ENCODE data around the gene MCFD2.

Gene MCFD2

DNA sequence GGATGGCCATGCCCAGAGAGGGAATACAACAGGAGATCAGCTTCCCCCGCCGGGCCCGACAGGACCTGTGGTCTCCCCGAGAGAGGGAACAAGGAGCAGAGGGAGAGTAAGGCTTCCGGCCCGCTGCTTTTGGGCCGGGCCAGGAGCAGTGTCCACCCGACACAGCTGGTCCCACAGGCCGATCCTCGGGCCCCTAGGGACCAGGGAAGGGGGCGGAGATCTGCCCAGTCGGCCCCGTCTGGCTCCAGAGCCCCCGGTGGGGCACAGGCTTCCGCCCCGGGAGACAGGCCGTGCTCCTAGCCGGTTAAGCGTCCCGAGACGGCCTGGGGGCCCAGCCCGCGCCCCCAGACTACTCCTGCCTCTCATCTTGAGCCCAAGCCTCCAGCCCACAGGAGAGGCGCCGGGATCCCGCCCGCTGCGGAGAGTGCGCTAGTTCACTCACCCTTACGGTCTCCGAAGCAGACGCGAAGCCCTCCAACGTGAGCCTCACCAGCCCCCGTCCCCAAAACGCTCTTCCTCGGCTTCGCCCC lies at the start of gene MCFD2:
MCFD2 (minus strand) TSS at position 526 of the 530 bp plus-strand sequence. CDS start 6,635 bp downstream, outside the sequence.
- DNase-seq: no peak

GRCh38 chr2:46964835-46965560 lies 49.4 kb upstream of the MCFD2 start:
- DNase-seq: no peak

- no peak for DNase-seq
These were observed 48.5 kb upstream of the MCFD2 start for GRCh38 chr2:46963941-46964673.

- DNase-seq: no peak
These were observed 47.6 kb upstream of the MCFD2 start for GRCh38 chr2:46963210-46963609.

DNA sequence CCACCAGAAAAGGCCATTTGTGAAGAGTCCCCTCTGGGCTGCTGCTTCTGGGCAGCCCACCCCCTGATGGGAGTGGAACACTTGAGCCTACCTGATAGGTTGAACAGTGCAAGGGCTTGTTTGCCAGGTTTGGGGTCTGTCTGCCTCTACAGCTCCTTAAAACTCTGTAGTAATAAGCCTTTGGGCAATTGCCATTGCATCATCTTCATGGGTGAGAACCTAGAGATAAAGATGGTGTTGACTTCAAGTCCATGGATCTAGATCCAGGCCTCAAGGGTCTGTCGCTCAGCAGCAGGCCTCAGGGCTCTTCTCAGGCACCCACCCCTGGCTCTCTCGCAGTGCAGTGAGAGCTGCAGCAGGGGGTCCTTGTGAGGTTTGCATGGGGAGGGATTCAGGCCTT lies 47.1 kb upstream of the MCFD2 start:
- DNase-seq: no peak

DNA sequence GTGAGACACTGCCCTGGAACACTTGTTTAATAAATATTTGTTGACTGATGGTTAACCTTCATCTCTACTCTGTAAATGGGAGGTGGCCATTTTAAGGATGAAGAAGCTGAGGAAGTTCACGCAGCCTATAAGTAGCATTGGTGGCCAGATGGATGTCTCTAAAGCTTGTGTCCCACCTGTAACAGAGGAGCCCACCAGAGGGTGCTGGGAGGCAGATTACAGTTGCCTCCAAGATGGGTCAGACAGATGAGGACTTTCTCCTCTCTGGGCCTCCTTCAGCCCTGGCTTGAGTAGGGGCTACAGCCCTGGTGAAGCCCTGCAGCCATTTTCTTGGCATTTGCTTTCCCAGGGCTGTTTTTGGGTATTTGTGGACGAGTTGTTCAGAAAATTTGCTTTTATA lies 45.0 kb upstream of the MCFD2 start:
- no peak for DNase-seq

GRCh38 chr2:46958431-46959017 lies 42.9 kb upstream of the MCFD2 start:
- no peak for DNase-seq

GRCh38 chr2:46956981-46957531 lies 41.5 kb upstream of the MCFD2 start:
- no peak for DNase-seq

DNA sequence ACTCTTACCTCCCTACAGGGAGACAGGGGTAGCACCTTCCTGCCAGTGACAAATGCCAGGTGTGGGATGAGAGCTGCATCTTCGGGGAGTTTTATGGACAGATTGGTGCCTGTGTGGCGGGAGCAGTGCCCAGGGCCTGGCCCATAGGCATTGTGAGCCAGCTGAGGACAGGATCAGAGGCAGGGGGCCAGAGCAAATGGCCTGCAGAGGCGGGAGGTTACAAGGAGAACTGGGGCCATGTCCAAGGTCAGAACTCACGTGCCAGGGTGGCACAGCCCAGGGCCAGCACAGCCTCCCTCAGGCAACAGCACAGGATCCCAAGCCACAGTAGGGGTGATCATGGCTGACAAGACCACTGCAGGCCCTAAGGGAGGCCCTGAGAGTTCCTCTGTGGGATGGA lies 40.2 kb upstream of the MCFD2 start:
- no peak for DNase-seq

DNA sequence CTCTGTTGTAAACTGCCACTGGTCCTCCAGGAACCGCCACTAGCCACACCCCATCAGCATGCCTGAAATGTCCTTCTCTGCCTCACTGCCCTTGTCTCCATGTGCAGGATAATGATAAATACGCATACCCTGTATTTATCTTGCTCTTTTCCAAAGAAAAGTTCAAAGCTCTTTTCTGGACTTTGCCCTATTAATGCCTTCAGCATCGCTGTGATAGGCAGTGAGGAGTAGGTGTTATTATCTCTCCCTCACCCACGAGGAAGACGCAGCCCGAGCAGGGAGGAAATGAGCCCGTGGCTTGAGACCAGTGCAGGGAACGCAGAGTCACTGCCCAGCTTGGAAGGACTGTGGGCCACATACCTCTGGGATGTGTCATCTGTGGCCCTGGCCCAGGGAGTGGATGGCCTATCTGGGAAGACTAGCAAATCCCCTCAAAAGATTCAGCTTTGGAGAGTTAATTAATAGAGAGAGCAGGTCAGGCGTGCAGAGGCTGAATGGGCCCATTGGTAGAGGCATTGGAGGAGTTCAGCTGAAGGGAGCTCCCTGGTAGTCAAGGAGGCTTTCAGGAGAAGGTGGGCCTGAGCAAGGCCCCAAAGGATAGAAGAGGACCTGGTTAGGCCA lies 39.5 kb upstream of the MCFD2 start:
- no peak for DNase-seq

DNA sequence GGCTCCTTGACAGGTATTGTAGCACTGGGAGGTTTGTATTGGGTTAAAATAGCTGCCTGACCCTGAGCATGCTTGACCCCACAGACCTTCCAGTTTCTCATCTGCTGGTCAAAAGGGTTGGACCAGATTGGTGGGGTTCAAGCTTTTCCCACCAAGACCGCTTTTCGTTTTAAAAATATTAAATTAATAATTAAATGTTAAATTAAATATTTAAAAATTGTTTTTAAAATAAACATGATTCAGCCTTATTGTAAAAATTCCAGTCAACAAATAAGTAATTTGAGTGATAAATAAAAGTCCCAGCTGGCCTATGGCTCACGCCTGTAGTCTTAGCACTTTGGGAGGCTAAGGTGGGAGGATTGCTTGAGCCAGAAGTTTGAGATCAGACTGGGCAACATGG lies 36.6 kb upstream of the MCFD2 start:
- no peak for DNase-seq

DNA sequence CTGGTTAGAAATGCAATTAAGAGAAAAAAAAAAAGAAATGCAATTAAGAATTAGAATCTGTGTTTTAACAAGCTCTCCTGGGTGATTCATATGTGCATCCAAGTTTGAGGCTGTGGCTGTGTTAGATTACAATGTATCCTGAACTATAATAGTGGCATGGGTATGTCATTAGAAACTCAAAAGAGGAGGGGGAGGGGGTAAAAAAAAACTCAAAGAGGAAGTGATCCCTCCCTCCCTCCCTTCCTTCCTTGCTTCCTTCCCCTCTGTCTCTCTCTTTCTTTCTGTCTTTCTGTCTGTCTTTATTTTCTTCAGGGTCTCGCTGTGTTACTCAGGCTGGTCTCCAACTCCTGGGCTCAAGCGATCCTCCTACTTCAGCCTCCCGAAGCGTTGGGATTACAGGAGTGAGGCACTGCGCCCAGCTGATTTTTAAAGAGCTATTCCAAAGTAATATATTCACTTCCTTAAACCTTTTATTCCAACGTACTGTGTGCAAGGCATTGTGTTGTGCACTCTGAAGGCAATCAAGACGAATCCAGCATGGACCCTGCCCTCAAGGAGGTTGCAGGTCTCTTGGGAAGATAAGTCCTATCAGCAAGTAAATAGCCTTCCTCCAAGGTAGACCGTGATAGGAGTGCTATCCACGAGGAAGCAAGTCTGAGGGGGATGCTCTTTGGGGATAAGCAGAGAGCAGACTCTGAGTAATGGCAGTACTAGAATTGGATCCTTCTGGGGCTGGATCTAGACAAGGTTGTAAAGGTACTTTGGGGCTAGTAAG lies 35.9 kb upstream of the MCFD2 start:
- DNase-seq: no peak

GRCh38 chr2:46950314-46950713 lies 34.7 kb upstream of the MCFD2 start:
- no peak for DNase-seq

- DNase-seq: no peak
These were observed 32.2 kb upstream of the MCFD2 start for GRCh38 chr2:46947841-46948240.

- no peak for DNase-seq
These were observed 30.1 kb upstream of the MCFD2 start for GRCh38 chr2:46945671-46946070.

GRCh38 chr2:46943881-46944798 lies 28.5 kb upstream of the MCFD2 start:
- DNase-seq: peak; percentile 48 to 59

DNA sequence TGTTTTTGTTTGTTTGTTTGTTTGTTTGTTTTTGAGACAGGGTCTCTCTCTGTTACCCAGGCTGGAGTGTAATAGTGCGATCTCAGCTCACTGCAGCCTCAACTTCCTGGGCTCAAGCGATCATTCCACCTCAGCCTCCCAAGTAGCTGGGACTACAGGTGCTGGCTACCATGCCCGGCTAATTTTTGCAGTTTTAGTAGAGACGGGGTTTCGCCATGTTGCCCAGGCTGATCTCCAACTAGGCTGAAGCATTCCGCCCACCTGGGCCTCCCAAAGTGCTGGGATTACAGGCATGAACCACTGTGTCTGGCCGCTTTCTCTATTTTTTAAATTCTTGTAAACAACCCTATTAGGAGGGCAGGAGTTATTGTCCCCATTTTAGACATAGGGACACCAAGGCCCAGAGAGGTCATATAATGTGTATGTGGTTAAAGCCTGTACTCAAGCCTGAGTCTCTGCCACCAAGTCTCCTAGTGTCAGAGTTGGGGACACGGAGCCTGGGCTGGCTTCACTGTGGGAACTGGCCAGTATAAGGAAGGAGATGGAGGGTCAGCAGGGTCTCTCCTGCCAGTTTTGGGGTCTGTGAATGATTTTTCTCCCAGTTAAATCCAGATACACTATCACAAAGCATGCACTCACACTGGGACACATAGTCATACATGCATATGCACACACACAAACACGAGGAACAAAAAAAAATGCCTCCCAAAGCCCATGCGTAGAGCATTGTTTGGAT lies 27.5 kb upstream of the MCFD2 start:
- no peak for DNase-seq

DNA sequence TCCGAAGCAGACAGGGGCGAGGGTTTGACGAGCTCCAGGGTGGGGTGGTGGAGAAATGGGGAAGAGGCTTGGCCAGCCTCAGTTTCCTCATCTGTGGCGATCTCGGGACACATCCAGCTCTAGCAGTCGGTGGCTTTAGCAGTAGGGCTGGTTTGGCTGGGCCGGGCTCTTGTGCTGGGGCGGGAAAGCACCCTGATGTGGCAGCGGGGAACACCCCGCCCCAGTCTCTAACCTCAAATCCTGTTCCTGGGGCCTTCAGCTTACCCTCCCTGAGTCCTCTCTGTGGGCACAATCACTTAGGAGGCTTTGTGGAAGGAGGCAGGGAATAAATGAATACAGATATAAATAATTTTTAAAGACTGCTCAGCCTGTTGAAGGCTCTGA lies 26.5 kb upstream of the MCFD2 start:
- peak; percentile 57 for DNase-seq

DNA sequence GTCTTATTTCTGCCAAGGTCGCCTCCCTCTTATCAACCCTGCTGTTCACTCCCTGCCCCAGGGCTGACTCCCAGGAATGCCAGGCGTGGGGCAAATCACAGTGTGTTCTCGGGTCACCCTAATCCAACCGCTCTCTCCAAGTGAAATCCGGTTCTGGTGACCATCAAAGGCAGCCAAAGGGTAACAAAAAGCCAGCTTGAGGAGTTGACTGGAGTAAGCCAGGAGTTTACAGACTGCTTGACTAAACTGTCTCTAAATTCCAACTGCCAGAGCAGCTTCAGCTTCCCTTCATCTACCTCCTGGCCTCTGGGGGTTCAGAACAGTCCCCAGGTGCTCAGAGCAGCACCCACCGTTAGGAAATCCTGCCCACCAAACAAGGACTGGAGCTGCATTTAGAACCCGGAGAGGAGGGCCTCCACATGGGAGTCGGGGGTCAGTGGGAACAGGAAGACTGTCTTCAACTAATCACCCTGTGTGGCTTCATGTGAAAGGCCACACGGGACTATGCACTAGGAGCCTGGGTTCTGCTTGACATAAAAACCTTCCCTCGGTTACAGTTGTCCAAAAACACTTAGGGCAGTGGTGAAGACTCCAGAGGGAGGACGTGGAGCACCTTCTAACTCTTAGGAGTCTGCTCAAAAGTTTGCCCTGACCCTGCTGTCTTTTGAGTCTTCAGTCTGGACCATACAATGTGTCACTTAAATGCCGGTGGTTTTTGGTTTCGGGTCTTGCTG lies 24.2 kb upstream of the MCFD2 start:
- no peak for DNase-seq

- no peak for DNase-seq
These were observed 21.9 kb upstream of the MCFD2 start for GRCh38 chr2:46937471-46937901.
